GM12891 (cell line): ENCODE measurements around the gene MOSMO.

Experiments
- POLR2A ChIP-seq: IDR thresholded peaks from 2 replicates; pipeline ENCODE4 v1.6.1; 2011; ENCODE audit warnings: low read depth, low read length, control low read depth
- POLR2AphosphoS5 ChIP-seq: IDR thresholded peaks from 2 replicates; pipeline ENCODE4 v1.6.1; 2011; ENCODE audit warnings: low read depth, low read length, control low read depth
- SPI1 ChIP-seq: IDR thresholded peaks from 2 replicates; pipeline ENCODE4 v1.6.1; 2011; ENCODE audit warnings: low read depth, low read length, control low read depth
- TAF1 ChIP-seq: IDR thresholded peaks from 2 replicates; pipeline ENCODE4 v1.6.1; 2011; ENCODE audit warnings: low read depth, low read length, control low read depth

DNA sequence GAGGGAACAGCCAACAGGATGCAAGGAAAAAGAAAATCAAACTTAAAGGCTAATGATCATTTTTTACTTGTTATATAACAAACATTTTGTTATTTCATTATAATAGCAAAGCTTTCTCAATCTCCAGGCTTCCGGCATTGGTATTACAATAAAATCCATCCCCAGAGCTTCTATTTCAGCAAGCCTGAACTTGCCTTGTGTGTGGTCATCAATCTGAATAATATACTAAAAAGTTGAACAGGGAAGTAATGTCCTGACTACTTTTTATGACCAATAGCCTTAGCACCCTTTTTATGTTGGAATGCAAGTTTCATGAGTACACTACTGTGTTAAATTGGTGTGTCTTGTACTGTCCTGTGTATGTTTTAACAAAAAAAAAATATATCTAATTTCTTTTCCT is 57.3 kb downstream of the MOSMO start:
- TF ChIP-seq TAF1, result no peak
- no peak for TF ChIP-seq POLR2A
- TF ChIP-seq SPI1, result no peak
- no peak for TF ChIP-seq POLR2AphosphoS5
